HG03196 (cell line): Measurements from ENCODE around the gene TEX13B.

Experiments
- ATAC-seq: cut with Tn5 transposase; IDR thresholded peaks from one replicate; pipeline ENCODE4 v1.9.1; 2021; ENCODE audit not compliant: unreplicated experiment

Gene TEX13B

GRCh38 chrX:107940095-107940494, 42.1 kb downstream of the TEX13B start:
- ATAC-seq: no peak

GRCh38 chrX:107936434-107936730, 45.8 kb downstream of the TEX13B start:
- no peak for ATAC-seq

GRCh38 chrX:107935664-107936433, 46.3 kb downstream of the TEX13B start:
- ATAC-seq: no peak

- no peak for ATAC-seq
Observed at GRCh38 chrX:107935200-107935599, 47.0 kb downstream of the TEX13B start.

- no peak for ATAC-seq
Observed at GRCh38 chrX:107934262-107934661, 47.9 kb downstream of the TEX13B start.
